ENCODE results near the gene IRF4. TPM values are rescaled to one million over a fixed set of nuclear protein-coding genes. Genes with fewer than 3 reads are reported as not detected.

Gene IRF4
- polyA plus RNA-seq (2013, experiment 1 of 2): 0.42 TPM
- 0.48 TPM for polyA plus RNA-seq (2013, experiment 2 of 2)

DNA sequence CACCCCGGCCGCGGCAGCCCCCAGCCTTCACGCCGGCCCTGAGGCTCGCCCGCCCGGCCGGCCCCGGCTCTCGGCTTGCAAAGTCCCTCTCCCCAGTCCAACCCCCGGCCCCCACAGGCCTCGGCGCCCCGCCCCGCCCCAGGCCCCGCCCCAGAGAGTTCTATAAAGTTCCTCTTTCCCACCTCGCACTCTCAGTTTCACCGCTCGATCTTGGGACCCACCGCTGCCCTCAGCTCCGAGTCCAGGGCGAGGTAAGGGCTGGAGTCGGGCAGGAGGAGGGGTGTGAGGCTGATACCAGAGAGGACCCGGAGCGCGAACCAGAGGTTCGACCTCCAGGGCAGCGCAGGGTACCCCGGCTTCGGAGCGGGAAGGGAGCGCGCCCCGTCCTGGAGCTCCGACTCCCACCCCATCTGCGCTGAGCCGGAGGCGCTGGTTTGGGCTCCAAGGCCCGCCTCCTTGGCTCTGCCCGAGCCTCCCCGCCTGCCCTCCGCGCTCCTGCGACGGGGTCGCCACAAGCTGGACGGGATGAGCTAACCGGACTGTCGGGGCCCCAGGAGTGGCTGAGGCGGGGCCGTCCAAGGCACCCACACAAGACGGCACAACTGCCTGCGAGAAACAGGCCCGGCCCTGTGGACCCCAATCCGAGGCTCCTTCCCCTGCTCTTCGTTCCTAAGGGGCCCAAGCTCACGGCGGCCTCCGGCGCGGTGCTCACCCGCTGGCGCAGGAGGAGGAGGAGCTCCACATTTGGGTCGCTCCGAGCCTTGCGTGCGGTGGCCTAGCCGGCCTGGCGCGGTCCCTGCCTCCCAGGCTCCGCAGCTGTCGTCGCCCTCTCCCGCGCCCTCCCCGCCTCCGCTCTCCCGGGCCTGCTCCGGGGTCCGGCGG lies at the start of gene IRF4:
Gene IRF4, plus strand, starts transcription at position 194 of the 882 bp plus-strand sequence. CDS start 1,401 bp downstream, outside the sequence.
- no CpG with 5 or more reads among the region's 82 CpGs for WGBS, 2 donors (ENCODE audit: extremely low coverage in 2 of 2, insufficient read length in 2 of 2, insufficient replicate concordance in 1 of 2)

DNA sequence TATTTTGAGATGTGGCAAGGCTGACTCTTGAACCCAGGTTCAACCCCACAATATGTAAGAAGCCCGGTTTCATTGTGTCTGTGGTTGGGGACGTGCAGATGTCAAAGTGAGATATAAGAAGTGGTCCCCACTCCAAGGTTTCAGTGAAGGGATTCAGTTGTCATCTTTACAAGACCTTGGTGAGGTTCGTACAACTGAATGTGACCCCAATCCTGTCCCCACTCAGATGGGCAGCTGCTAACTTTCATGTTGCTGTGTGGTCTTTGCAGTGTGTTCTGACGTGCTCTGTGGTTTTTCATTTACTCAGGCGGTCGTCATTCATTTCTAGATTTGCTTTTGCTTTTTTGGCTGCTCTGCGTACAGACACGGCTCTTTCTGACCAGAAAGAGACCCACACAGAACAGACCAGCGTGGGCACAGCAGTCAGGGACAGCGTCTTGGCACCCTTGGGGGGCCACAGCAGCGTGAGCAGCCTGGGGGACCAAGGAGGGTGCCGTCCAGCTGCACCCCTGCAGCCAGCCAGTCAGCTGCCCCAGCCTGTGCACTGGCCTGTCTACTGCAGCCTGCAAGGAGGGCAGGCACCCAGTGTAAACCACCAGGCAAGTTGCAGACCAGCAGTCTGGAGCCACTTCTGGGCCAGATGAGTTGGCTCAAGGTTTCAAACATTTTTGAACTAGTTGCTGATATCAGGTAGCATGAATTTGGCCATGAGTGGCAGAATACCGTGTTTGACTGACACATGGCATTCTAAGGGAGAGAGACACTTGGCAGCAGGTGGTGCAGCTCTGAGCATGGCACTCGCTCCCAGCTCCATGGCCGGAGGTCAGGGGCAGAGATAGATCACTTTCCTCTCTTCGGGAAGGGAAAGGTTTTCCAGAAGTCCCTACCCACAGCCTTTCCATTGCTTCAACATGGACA lies 49.4 kb upstream of the IRF4 start:
- Histone ChIP-seq H3K27me3 (ENCODE audit: control insufficient read depth in 3 of 3, insufficient read depth in 3 of 3, low read depth in 1 of 3, low read length in 3 of 3) (no peaks in the 10 kb centered on the region), H2BK12ac (ENCODE audit: low read length) (no peak overlapping the region), H3K4ac (ENCODE audit: low read length) (no peak overlapping the region), H3K9me3 (replicated peaks in 1 of 2; ENCODE audit: control insufficient read depth in 2 of 2, insufficient read depth in 1 of 2, low read depth in 1 of 2, low read length in 2 of 2) (peaks cover 0 to 32% of the 10 kb centered on the region in 2 donors), H3K4me2 (ENCODE audit: insufficient read depth, low read length, poor library complexity, severe bottlenecking) (no peak overlapping the region), H3K4me3 (ENCODE audit: low read length in 2 of 2) (no peak overlapping the region), H2AFZ (ENCODE audit: low read length) (no peak overlapping the region), H3K4me1 (ENCODE audit: control insufficient read depth in 2 of 2, insufficient read depth in 1 of 2, low read depth in 1 of 2, low read length in 2 of 2) (peaks cover 0 to 6% of the 10 kb centered on the region in 2 donors), H2AK5ac (ENCODE audit: low read depth, low read length) (no peak overlapping the region), H3K18ac (ENCODE audit: low read length) (no peak overlapping the region), H3K36me3 (replicated peaks in 1 of 2; ENCODE audit: control insufficient read depth in 2 of 2, insufficient read depth in 2 of 2, low read length in 2 of 2) (peaks cover 0 to 6% of the 10 kb centered on the region in 2 donors), H3K27ac (replicated peaks; ENCODE audit: low read length) (no peak overlapping the region), H2BK15ac (ENCODE audit: low read length) (no peak overlapping the region), H2BK5ac (ENCODE audit: low read length) (no peak overlapping the region), H3K79me1 (ENCODE audit: low read depth, low read length) (no peaks in the 10 kb centered on the region), H3K9ac (ENCODE audit: low read depth, low read length, poor library complexity) (no peak overlapping the region), H2BK120ac (ENCODE audit: low read depth, low read length) (no peak overlapping the region), H4K8ac (ENCODE audit: low read depth, low read length) (no peak overlapping the region), H3K23ac (ENCODE audit: low read depth, low read length, poor library complexity) (no peak overlapping the region), H4K91ac (ENCODE audit: low read depth, low read length, poor library complexity) (no peak overlapping the region), H3K14ac (ENCODE audit: low read length) (no peak overlapping the region)
- WGBS, 2 donors (ENCODE audit: extremely low coverage in 2 of 2, insufficient read length in 2 of 2, insufficient replicate concordance in 1 of 2): no CpG with 5 or more reads among the region's 16 CpGs
- DNase-seq (ENCODE audit: low spot score): no peak

More for the DNA sequence above, at the start of gene IRF4:
- Histone ChIP-seq H3K4me3 (ENCODE audit: low read length in 2 of 2) (peak within 1 kb of the TSS; percentile 15 to 79), H3K27ac (replicated peaks; ENCODE audit: low read length) (no peak within 1 kb of the TSS), H2AK5ac (ENCODE audit: low read depth, low read length) (no peak within 1 kb of the TSS), H3K4me1 (ENCODE audit: control insufficient read depth in 2 of 2, insufficient read depth in 1 of 2, low read depth in 1 of 2, low read length in 2 of 2) (peaks cover 0 to 2% of the 10 kb centered on the region in 2 donors), H4K8ac (ENCODE audit: low read depth, low read length) (no peak within 1 kb of the TSS), H2AFZ (ENCODE audit: low read length) (peak within 1 kb of the TSS; percentile 77), H4K91ac (ENCODE audit: low read depth, low read length, poor library complexity) (no peak within 1 kb of the TSS), H3K23ac (ENCODE audit: low read depth, low read length, poor library complexity) (peak within 1 kb of the TSS; percentile 68), H3K36me3 (replicated peaks in 1 of 2; ENCODE audit: control insufficient read depth in 2 of 2, insufficient read depth in 2 of 2, low read length in 2 of 2) (no peaks in the 10 kb centered on the region), H3K27me3 (ENCODE audit: control insufficient read depth in 3 of 3, insufficient read depth in 3 of 3, low read depth in 1 of 3, low read length in 3 of 3) (peaks cover 14 to 95% (median 51%) of the 10 kb centered on the region in 3 experiments), H2BK120ac (ENCODE audit: low read depth, low read length) (no peak within 1 kb of the TSS), H3K18ac (ENCODE audit: low read length) (peak within 1 kb of the TSS; percentile 89), H3K14ac (ENCODE audit: low read length) (no peak within 1 kb of the TSS), H3K9ac (ENCODE audit: low read depth, low read length, poor library complexity) (peak within 1 kb of the TSS; percentile 50), H2BK12ac (ENCODE audit: low read length) (peak within 1 kb of the TSS; percentile 2), H2BK5ac (ENCODE audit: low read length) (no peak within 1 kb of the TSS), H3K4ac (ENCODE audit: low read length) (no peak within 1 kb of the TSS), H3K9me3 (replicated peaks in 1 of 2; ENCODE audit: control insufficient read depth in 2 of 2, insufficient read depth in 1 of 2, low read depth in 1 of 2, low read length in 2 of 2) (no peaks in the 10 kb centered on the region), H3K4me2 (ENCODE audit: insufficient read depth, low read length, poor library complexity, severe bottlenecking) (peak within 1 kb of the TSS; percentile 86), H3K79me1 (ENCODE audit: low read depth, low read length) (no peaks in the 10 kb centered on the region), H2BK15ac (ENCODE audit: low read length) (peak within 1 kb of the TSS; percentile 54)
- peak; percentile 35 for DNase-seq (ENCODE audit: low spot score)

- Histone ChIP-seq H3K4me1 (ENCODE audit: control insufficient read depth in 2 of 2, insufficient read depth in 1 of 2, low read depth in 1 of 2, low read length in 2 of 2) (peaks cover 0 to 5% of the 10 kb centered on the region in 2 donors), H2BK120ac (ENCODE audit: low read depth, low read length) (no peak overlapping the region), H2AK5ac (ENCODE audit: low read depth, low read length) (no peak overlapping the region), H3K4me3 (ENCODE audit: low read length in 2 of 2) (no peak overlapping the region), H3K9me3 (replicated peaks in 1 of 2; ENCODE audit: control insufficient read depth in 2 of 2, insufficient read depth in 1 of 2, low read depth in 1 of 2, low read length in 2 of 2) (peaks cover 0 to 35% of the 10 kb centered on the region in 2 donors), H3K4ac (ENCODE audit: low read length) (no peak overlapping the region), H3K27ac (replicated peaks; ENCODE audit: low read length) (no peak overlapping the region), H2AFZ (ENCODE audit: low read length) (no peak overlapping the region), H3K27me3 (ENCODE audit: control insufficient read depth in 3 of 3, insufficient read depth in 3 of 3, low read depth in 1 of 3, low read length in 3 of 3) (no peaks in the 10 kb centered on the region), H3K36me3 (replicated peaks in 1 of 2; ENCODE audit: control insufficient read depth in 2 of 2, insufficient read depth in 2 of 2, low read length in 2 of 2) (peaks cover 0 to 6% of the 10 kb centered on the region in 2 donors), H2BK12ac (ENCODE audit: low read length) (no peak overlapping the region), H2BK5ac (ENCODE audit: low read length) (no peak overlapping the region), H4K91ac (ENCODE audit: low read depth, low read length, poor library complexity) (no peak overlapping the region), H3K23ac (ENCODE audit: low read depth, low read length, poor library complexity) (no peak overlapping the region), H4K8ac (ENCODE audit: low read depth, low read length) (no peak overlapping the region), H2BK15ac (ENCODE audit: low read length) (no peak overlapping the region), H3K18ac (ENCODE audit: low read length) (no peak overlapping the region), H3K14ac (ENCODE audit: low read length) (no peak overlapping the region), H3K9ac (ENCODE audit: low read depth, low read length, poor library complexity) (no peak overlapping the region), H3K79me1 (ENCODE audit: low read depth, low read length) (no peaks in the 10 kb centered on the region), H3K4me2 (ENCODE audit: insufficient read depth, low read length, poor library complexity, severe bottlenecking) (no peak overlapping the region)
- no peak for DNase-seq (ENCODE audit: low spot score)
- WGBS, 2 donors (ENCODE audit: extremely low coverage in 2 of 2, insufficient read length in 2 of 2, insufficient replicate concordance in 1 of 2): no CpG with 5 or more reads among the region's 8 CpGs
These were observed 48.7 kb upstream of the IRF4 start for GRCh38 chr6:342832-343179.
